Measurements from ENCODE around the gene CGREF1.

GRCh38 chr2:27085673-27086089, 33.2 kb downstream of the CGREF1 start:
- TF ChIP-seq CTCF (IDR thresholded peaks at IDR 0.05; ENCODE audit: extremely low read depth in 1 of 2, insufficient read depth in 1 of 2, low read depth in 1 of 2, low read length in 2 of 2) (peak; percentile 51 to 75), POLR2AphosphoS5 (IDR thresholded peaks at IDR 0.05; ENCODE audit: insufficient read depth, low read depth, low read length) (peak; percentile 19), POLR2A (IDR thresholded peaks at IDR 0.05; ENCODE audit: low read depth, low read length) (no peak), MAX (IDR thresholded peaks at IDR 0.05; ENCODE audit: insufficient read depth, insufficient read length) (no peak), GATA2 (IDR thresholded peaks at IDR 0.05; ENCODE audit: insufficient read depth, insufficient read length, low read depth, low read length) (no peak)

Data from endothelial cell of umbilical vein (primary cell).